GM18519 (cell line): ENCODE data around the gene MMGT1.
A peak's percentile ranks its signal among the peaks of the same experiment; 100 is the strongest.

Experiments used
- ATAC-seq: cut with Tn5 transposase; IDR thresholded peaks from one replicate; pipeline ENCODE4 v1.9.1; 2021; ENCODE audit warnings: mild to moderate bottlenecking, moderate library complexity; ENCODE audit not compliant: unreplicated experiment, low FRiP score

MMGT1 gene

DNA sequence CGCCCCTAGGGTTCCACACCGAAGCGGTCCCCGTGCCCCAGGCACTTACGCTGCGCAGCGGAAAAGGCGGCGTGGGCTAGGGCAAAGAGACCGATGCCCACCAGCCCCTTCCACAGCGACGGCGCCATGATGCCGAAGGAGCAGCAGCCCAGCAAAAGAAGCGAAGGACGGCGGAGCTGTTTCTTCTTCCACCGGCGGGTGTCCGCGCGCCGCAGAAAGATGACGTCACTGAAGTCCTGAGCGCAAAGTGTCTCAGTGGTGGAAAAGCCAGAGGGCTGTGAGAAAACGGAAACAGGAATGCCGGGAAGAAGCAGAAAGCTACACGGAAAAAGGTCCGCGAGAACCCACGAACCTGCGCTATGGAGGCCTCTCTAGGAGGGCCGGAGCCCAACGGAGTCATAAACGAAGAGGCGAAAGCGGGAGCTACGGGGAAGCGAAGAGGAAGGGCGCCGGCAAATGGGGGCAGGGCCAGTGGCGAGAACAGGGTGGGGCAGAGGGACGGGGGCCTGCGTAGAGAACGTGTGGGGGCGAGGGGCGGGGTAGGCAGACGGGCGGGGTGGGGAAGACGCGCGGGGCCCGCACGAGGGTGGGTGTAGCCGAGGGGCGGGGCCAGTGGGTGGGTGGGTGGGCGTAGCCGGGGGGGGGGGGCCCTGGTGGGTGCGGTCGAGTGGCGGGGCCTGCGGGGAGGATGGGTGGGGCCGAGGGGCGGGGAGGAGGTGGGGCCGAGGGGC lies at the start of gene MMGT1:
Gene MMGT1, minus strand, starts transcription at position 441 of the 731 bp plus-strand sequence. Its CDS starts 313 bp downstream, at position 128.
- peak; percentile 52 for ATAC-seq

DNA sequence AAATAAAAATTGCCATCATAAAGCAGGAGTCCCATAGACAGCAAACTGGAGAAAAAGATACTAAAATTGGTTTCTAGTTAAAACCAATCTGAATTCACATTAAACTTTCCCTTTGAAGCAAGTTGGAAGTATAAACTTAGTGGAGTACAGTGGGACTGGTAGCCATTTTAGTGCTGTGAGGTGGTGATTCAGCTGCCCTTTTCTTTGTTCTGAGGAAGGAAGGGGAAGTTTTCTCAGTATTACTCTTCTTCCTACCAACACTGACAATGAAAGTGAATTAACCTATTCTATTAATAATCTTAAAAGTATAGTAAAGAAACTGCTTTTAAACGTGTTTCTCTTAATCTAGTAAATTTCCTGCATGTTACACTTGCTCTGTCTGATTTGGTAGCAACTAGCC lies 48.1 kb upstream of the MMGT1 start:
- no peak for ATAC-seq

DNA sequence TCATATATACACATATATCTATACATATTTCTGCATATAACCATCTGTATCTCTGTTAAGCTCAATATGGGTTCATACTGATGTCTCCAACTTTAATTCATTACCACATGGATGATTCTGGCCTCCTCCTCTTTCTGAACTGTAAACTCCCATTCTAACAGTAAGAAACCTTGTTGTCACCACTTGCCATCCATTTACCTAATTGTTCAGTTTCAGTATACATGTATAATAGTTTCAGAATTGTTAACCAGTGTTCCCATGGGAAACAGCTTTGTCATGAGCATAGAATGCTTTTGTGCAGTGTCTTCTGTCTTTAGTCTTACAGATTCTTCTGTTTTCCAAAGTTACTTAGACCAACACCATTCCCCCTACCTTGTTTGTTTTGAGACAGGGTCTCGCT lies 47.4 kb upstream of the MMGT1 start:
- ATAC-seq, result peak; percentile 49

DNA sequence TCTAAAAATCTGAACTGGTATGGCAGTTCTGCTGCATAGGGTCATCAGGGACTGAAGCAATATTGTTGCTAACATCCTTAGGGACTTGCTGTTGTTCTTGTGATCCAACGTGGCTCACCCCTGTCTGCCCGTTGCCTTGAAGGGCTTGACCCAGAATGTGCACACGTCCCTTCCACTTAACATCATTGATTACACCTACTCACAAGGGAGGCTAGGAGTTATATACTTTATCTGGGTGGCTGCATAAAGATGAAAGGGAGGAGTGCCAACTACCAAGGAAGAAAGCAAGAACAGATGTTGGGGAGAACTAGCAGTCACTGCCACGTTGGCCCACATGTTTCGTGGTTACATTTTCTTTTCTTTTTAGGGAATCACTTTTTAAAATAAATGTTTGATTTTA lies 45.4 kb upstream of the MMGT1 start:
- ATAC-seq, result no peak

DNA sequence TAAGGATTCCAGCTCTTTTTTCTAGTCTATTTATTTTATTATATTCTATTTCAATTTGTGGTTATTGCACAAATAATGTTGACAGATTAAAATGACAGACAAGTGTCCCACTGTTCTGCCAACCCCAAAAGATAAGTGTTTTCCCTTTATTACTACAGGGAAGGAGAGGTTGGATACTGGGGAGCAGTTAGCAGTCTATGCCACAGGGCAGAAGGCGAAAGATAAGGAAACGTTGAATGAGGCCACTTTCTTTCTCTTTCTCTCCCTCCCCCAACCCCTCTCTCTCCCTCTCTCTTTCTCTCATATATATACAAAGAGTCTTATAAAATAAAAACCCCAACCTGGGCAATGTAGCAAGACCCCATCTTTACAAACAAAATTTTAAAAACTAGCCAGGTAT lies 43.1 kb upstream of the MMGT1 start:
- ATAC-seq, result no peak

DNA sequence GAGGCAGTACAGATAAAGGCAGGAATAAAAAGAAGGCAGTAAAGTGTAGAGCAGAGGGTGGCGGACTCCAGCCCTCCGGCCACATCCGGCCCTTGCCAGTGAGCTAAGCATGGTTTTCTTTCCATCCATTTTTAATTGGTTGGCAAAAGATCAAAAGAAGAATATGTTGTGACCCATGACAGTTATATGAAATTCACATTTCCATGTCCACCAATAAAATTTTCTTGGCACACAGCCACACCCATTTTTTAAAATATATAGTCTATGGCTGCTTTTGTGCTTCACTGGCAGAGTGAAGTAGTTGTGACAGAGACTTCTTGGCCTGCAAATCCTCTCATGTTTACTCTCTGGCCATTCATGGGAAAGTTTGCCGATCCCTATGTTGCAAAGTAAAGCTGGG lies 41.2 kb upstream of the MMGT1 start:
- ATAC-seq, result no peak

DNA sequence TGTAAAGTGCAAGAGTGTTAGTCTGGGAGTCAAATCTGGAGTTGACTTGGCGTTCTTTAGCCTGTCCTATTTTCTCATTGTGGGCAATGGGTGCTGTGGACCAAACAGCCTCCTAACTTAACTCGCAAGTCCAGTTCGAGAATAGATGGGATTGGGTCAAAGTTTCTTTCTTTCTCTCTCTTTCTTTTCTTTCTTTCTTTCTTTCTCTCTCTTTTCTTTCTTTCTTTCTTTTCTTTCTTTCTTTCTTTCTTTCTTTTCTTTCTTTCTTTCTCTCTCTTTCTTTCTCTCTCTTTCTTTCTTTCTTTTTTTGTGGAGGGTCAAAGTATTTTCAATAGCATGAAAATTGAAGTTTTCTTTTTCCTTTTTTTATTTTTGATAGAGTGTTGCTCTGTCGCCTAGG lies 14.5 kb upstream of the MMGT1 start:
- ATAC-seq, result no peak

DNA sequence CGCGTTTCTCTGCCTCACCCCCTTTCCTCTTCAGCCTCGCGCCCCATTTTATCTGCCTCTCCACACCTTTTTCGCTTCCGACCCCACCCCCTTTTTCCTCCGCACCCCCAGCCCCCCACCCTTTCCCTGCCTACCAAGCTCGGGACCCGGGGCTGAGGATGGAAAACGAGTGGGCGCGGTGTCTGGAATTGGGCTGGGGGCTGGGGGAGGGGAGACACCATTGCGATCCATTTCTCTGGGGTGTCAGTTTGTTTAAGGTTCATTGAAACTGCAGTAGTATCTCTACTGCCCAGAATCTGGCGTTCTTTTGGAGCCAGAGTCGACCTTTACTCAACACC lies 12.2 kb upstream of the MMGT1 start:
- no peak for ATAC-seq

DNA sequence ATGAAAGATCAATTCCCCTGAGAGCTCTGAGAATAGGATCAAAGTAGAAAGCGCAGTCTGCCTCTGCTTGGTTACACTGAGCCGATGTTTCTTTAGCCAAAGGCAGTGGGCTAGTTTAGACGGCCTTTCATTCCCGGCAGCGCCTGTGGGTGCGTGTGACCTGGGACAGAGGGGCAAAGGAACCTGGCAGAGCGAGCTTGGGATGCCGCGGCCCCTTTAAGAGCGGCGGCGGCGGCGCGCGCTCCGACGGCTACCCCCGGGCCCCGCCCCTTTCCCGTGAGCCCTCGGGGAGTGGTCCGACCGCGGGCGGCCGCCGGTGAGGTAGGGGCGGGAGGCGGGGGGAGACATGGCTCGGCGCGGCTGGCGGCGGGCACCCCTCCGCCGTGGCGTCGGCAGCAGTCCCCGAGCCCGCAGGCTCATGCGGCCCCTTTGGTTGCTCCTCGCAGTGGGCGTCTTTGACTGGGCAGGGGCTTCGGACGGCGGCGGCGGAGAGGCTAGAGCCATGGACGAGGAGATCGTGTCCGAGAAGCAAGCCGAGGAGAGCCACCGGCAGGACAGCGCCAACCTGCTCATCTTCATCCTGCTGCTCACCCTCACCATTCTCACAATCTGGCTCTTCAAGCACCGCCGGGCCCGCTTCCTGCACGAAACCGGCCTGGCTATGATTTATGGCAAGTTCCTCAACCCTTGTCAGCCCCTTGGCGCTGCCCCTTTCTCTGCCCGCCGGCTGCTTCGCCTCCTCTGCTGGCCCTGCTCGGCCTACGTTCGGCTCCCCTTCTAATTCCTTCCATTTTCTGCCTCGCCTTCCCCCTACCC lies 11.6 kb upstream of the MMGT1 start, which contains the start of gene SLC9A6:
Gene SLC9A6, plus strand, starts transcription at position 279 of the 816 bp plus-strand sequence. Its CDS starts 224 bp downstream, at position 503.
- peak; percentile 78 for ATAC-seq

DNA sequence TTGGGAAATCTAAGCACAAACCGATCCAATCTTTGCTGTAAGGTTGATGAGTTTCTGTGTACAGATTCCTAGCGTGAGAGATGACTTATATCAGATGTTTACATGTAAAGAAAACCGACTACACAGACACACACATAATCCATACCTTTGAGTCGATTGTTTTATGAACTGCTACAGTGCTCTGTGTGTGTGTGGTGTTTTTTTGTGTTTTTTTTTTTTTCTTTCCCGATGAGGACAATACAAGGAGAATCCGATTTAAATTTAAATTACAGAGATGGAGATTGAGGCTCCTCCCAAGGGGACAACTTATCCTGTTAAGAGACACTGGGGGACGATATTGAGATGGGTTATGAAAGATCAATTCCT lies 11.0 kb upstream of the MMGT1 start:
- no peak for ATAC-seq

DNA sequence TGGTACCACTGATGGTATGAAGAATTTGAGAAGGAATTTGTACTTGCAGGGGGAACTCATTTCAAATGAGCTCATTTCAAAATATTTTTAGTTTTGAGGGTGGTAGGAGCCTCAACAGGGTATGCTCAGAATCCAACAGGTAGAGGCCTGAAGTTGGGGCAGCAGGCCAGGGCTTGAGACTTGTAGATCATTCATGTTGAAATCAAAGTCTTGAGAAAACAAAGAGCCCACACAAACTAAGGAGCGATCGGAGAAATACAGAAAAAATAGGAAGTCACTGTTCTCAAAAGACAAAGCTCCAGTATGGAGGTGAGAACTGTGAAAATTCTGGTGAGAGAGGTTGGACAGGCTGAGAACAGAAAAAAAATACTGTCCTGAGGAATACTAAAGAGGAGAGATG lies 10.5 kb upstream of the MMGT1 start:
- no peak for ATAC-seq

DNA sequence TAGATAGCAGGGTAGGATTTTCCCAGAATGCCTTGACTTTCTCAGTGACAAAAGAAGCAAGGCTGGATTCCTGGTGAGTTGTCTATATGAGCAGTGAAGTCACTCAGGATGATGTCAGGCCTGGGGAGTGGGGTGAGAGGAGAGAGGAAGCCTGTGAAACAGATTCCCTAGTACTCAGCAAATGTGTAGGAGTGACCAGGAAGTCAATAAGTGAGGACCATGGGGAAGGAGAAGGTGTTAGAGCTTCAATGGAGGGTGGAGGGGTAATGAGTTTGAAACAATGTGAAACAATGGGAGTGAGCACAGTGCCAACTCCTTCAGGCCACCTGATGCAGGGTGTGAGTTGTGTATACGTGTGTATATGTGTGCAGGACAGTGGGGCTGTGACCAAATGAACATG lies 9.1 kb upstream of the MMGT1 start:
- ATAC-seq, result no peak

DNA sequence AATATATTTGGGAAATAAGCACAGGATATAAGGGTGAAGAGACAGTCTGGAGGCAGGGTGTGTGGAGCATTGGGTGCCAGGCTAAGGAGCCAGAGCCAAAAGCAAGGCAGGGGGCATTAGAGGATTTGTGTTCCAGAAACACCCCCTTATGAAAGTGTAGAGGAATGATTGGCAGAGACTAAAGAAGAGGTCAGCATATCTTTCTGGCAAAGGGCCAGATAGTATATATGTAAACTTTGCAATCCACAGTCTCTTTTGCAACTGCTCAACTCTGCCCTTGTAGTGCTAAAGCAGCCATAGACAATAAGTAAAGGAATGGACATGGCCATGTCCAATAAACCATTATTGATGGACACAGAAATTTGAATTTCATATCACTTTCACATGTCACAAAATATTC lies 7.9 kb upstream of the MMGT1 start:
- no peak for ATAC-seq

DNA sequence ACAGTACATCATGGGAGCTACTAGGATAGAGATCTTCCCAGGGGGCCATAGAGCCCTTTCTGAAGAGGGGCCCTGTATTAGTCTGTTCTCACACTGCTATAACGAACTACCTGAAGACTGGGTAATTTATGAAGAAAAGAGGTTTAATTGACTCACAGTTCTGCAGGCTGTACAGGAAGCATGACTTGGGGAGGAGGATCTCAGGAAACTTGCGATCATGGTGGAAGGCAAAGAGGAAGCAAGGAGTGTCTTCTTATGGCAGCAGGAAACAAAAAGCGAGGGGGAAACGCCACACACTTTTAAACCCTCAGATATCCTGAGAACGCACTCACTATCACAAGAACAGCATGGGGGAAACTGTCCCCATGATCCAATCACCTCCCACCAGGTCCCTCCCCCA lies 7.2 kb upstream of the MMGT1 start:
- no peak for ATAC-seq

DNA sequence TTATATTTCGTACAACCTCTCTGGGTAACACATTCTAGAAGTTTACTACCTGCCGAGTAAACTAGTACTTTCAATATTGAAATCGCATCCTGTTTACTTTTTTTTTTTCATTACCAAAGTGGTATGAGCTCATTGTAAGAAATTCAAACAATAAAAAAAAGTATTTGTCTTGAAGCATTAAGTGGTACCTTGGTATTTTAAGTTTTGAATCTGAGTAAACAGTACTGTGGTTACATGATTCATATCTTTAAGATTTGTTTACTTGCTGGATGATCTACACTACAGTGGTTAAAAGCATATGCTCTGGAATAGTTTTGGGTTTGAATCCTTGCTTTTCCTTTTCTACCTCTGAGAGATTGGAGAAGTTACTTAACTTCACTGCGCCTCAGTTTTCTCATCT lies 3.8 kb upstream of the MMGT1 start:
- ATAC-seq, result no peak

DNA sequence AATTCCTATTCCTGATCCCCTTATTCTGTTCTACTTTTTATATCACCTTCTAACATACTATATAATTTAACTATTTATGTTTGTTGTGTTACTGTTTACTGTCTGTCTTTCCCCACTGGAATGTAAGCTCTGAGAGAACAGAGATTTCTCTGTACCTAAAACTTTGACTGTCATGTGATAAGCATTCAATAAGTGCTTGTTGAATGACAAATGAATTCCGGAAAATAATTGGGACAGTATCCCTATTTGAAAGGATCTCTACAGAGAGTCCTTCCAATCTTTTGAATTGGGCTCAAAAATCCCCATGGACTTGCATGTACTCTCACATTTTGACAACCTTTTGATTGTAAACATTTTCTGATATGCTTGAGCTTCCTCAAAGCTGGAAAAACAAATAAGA lies 1.6 kb upstream of the MMGT1 start:
- no peak for ATAC-seq

DNA sequence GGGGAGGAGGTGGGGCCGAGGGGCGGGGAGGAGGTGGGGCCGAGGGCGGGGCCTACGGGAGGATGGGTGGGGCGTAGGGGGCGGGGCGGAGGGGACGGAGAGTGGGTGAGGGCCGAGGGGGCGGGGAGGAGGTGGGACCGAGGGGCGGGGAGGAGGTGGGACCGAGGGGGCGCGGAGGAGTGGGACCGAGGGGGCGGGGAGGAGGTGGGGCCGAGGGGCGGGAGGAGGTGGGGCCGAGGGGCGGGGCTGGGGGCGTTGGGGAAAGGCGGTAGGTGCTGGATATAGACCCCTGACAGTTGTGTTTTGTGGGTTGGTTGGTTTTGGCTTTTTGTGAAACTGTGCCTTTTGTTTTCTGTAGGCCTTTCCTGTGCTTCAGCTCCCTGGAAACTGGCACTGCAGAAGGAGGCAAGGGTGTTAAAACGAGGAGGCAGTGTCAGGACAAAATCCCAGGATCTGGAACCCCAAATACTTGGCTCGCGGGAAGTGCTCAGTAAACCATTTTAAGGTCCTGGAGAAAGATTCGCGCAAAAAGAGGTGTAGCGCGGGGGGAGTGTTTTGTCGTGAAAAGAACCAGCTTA lies 580 bp upstream of the MMGT1 start:
- no peak for ATAC-seq

DNA sequence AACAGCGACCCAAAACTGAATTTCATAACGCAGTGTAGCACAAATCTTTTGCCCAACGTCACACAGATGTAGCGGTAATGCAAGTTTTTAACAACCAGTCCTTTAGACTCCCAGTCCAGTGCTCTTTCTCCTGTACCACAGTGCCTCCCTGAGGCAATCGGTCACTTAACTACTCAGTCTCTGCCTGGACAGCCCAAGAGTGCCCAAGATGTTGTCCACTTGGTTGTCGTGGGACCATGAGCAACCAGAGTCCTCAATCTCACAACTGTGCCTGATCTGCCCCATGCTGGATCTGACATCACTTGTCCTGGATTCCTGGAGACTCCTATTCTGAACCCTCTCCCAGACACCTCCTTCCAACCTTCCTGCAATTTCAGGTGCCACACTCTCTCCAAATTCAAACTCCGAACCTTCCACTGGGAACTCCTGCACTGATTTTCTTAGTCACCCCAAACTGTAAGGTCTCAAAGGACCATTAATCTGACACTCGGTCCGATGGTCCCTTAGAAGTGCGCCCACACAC lies 702 bp downstream of the MMGT1 start:
- ATAC-seq, result peak; percentile 22

DNA sequence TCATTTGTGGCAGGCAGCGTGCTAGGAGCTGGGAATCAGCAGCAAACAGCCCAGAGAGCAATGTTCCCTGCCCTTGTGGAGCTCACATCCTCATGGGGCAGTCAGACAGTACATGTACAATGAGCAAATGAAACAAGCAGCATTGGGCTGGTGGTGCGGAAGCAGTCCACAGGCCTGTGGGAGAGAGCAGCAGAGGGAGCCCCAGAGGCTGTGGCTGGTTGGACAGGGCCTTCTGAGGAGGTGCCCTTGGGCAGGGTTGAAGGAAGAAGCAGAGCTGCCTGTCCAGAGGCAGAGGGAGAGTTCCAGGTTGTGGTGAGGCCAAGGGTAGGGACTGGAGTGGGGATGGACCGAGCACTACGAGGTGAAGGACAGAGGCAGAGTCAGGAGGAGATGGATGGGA lies 22.5 kb downstream of the MMGT1 start:
- ATAC-seq, result no peak

DNA sequence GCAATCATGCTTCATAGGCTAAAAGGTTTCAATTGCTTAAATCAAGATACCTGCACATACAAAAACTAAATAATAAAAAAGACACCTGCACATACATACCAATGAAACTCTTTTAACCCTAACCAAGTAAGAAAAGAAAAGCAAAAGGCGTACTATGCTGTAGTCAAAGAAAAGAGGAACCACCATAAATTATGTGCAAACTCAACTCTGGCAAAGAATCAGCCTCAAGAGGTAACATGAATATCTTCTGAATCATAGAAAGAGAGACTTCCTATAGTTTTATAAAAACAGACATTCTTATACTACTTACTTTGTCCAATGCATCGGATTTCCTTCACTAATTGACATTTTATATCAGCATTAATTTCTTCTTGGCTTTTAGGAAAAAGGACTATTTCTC lies 29.3 kb downstream of the MMGT1 start:
- ATAC-seq, result no peak

DNA sequence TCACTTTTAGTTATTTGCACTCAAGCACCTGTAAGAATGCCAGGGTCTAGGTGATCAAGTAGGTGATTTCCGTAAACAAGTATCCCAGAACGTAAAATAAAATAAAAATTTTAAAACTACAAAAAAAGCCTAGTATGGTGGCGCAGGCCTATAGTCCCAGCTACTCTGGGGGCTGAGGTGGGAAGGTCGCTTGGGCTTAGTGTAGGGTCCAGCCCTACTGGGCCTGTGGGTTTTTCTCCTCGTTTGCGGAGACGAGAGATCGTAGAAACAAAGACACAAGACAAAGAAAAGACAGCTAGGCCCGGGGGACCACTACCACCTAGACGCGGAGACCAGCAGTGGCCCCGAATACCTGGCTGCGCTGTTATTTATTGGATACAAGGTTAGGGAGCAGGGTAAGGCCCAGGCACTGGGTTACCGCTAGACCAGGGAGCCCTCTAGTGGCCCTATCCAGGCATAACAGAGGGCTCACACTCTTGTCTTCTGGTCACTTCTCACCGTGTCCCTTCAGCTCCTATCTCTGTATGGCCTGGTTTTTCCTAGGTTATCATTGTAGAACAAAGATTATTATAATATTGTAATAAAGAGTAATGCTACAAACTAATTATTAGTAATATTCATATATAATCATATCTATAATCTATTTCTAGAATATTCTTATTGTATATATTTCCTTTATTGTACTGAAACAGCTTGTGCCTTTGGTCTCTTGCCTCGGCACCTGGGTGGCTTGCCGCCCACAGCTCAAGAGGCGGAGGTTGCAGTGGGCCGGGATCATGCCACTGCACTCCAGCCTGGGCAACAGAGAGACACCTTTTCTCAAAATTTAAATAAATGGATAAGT lies 41.9 kb downstream of the MMGT1 start:
- no peak for ATAC-seq
